Mucosa of descending colon (tissue), 3 donors: Measurements from ENCODE around the gene PYDC1. TPM values are rescaled to one million over a fixed set of nuclear protein-coding genes. Genes with fewer than 3 reads are reported as not detected.

ENCODE experiments used
- ATAC-seq: fragments of 200-7000 bp; cut with Tn5 transposase; one replicate; pipeline ENCODE4 v1.9.1; 2020; ENCODE audit warnings: mild to moderate bottlenecking, moderate library complexity
- DNase-seq, 3 donors: peaks; one replicate each; pipeline ENCODE4 v3.0.0-alpha.2; 2020
- H3K36me3 ChIP-seq: fragments of 200-600 bp; one replicate; pipeline ENCODE4 v1.8.0; 2021; ENCODE audit warnings: low read depth, mild to moderate bottlenecking
- H3K4me1 ChIP-seq: fragments of 200-600 bp; one replicate; pipeline ENCODE4 v1.8.0; 2021; ENCODE audit warnings: low read depth, mild to moderate bottlenecking
- H3K4me3 ChIP-seq: fragments of 200-600 bp; one replicate; pipeline ENCODE4 v1.8.0; 2021; ENCODE audit warnings: mild to moderate bottlenecking
- H3K9me3 ChIP-seq: fragments of 200-600 bp; one replicate; pipeline ENCODE4 v1.8.0; 2021; ENCODE audit warnings: mild to moderate bottlenecking
- intact Hi-C, 2 donors: fragments of 100-400 bp; cut with DNase I in 1 of 2; cut with micrococcal nuclease in 1 of 2; formaldehyde crosslinking; loops; one replicate each; pipeline versions ENCODE4 v1.11.0 to v1.11.1; 2022; cut with DNase I, micrococcal nuclease
- total RNA-seq, 3 donors: library from RNA; stranded (reverse); fragmentation: NEBNext Ultra II Directional in 2 of 3; extraction: Animal tissue kit (Norgen Biotek cat#: 25700) in 2 of 3; gene quantifications; one replicate each; pipeline versions ENCODE4 v1.2.1 to v1.2.4, GENCODE V29; 2021 to 2023
- TF ChIP-seq, protein P1 (sequence below): fragments of 200-600 bp; IDR thresholded peaks from one replicate; pipeline ENCODE4 v1.8.0; 2022; ENCODE audit warnings: antibody characterized with exemption, mild to moderate bottlenecking
- donor health status: DM: no; HTN: no; CAD: no; lungs with moderate emphysema.
- donor health status: DM: no; HTN: no; CAD: no.
- donor health status: DM: no; HTN: yes; CAD: no.

The PYDC1 gene
- total RNA-seq, 3 donors from 2014 or later: not detected

DNA sequence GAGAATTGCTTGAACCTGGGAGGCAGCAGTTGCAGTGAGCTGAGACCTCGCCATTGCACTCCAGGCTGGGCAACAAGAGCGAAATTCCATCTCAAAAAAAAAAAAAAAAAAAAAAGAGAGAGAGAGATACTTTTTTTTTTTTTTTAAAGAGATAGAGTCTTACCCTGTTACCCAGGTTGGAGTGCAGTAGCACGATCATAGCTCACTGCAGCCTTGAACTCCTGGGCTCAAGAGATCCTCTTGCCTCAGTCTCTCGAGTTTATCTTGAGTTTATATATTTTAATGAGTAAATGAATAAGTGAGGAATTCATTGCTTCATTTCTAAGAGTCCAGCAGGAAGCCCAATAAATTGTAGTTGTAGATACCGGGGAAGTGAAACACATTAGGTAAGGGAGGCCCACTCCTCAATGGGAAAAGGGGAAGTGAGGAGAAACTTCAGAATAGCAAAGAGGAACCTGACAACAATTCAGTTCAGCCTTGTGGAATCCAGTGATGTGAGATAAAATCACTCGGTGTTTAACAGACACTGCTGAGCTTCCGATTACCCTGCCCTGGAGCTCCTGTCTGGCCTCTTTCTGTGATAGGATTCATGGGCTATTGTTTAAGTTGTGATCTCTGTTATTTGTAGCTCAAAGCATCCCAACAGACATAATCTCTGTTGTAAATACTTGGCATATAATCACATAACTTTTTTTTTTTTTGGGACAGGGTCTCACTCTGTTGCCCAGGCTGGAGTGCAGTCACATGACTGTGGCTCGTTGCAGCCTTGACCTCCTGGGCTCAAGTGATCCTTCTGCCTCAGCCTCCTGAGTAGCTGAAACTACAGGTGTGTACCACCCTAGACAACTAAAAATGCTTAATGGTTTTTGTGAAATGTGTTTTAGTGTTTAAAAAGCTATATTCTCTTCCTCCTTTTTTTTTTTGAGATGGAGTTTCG lies 27.1 kb upstream of the PYDC1 start:
- TF ChIP-seq, protein P1, sequence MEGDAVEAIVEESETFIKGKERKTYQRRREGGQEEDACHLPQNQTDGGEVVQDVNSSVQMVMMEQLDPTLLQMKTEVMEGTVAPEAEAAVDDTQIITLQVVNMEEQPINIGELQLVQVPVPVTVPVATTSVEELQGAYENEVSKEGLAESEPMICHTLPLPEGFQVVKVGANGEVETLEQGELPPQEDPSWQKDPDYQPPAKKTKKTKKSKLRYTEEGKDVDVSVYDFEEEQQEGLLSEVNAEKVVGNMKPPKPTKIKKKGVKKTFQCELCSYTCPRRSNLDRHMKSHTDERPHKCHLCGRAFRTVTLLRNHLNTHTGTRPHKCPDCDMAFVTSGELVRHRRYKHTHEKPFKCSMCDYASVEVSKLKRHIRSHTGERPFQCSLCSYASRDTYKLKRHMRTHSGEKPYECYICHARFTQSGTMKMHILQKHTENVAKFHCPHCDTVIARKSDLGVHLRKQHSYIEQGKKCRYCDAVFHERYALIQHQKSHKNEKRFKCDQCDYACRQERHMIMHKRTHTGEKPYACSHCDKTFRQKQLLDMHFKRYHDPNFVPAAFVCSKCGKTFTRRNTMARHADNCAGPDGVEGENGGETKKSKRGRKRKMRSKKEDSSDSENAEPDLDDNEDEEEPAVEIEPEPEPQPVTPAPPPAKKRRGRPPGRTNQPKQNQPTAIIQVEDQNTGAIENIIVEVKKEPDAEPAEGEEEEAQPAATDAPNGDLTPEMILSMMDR: no peak
- Histone ChIP-seq H3K4me3 (no peak overlapping the region), H3K36me3 (no peaks in the 10 kb centered on the region), H3K9me3 (no peaks in the 10 kb centered on the region), H3K4me1 (no peaks in the 10 kb centered on the region)
- no peak for DNase-seq
- intact Hi-C loops: no loop called here
- peak; percentile 40 for ATAC-seq

DNA sequence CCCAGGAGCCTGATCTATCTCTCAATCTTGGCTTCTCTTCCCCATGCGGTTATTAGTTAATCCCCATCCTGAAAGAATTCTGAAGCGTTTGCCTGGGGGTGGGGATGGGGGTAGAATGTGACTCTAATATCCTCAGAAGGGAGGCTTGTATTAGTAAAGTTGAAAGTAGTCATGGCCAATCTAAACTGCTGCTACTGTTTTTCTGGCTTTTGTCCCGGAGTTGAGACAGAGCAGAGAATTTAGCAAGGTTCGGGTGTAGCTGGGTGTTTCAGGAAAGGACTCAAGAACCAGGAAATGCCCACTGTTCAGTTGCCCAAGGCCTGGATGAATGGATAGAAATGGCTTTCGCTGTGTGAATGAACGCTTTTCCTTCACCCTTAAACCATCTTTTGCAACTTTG lies 25.3 kb upstream of the PYDC1 start:
- TF ChIP-seq, protein P1: no peak
- Histone ChIP-seq H3K4me1 (no peaks in the 10 kb centered on the region), H3K4me3 (no peak overlapping the region), H3K9me3 (no peaks in the 10 kb centered on the region), H3K36me3 (no peaks in the 10 kb centered on the region)
- DNase-seq (no peak), ATAC-seq (no peak)
- intact Hi-C loops: no loop called here

DNA sequence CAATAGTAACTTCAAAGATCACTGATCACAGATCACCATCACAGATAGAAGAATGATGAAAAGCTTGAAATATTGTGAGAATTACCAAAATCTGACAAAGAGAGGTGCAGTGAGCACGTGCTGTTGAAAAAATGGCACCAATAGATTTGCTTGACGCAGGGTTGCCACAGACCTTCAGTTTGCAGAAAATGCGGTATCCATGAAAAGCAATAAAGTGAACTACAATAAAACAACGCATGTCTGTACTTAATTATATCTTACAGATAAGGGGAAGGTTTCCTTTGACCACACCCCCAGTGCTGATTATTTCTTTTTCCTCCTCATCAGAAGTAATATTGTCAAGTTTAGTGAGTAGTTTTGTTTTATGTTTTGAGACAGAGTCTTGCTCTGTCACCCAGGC lies 21.1 kb upstream of the PYDC1 start:
- Histone ChIP-seq H3K9me3 (no peaks in the 10 kb centered on the region), H3K4me3 (no peak overlapping the region), H3K4me1 (no peaks in the 10 kb centered on the region), H3K36me3 (no peaks in the 10 kb centered on the region)
- TF ChIP-seq, protein P1: no peak
- ATAC-seq (no peak), DNase-seq (no peak)
- intact Hi-C loops: no loop called here

DNA sequence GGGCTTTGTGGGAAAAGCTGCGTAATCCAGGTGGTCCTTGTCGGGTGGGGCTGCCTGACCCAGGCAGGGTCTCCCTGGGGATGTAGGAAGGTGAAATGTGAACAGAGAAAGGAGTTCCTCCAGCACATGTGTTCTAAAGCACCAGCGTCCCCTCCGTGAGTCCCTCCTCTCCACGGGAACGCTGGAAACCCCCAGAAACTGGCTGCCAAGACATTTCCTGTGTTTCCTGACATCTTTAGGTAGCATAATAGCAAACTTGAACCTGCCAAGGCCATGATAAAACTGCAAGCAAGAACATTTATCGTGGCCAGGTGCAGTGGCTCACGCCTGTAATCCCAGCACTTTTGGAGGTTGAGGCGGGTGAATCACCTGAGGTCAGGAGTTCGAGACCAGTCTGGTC lies 12.6 kb upstream of the PYDC1 start:
- Histone ChIP-seq H3K9me3 (no peaks in the 10 kb centered on the region), H3K4me3 (no peak overlapping the region), H3K4me1 (no peaks in the 10 kb centered on the region), H3K36me3 (no peaks in the 10 kb centered on the region)
- ATAC-seq: no peak
- intact Hi-C loops: no loop called here
- TF ChIP-seq, protein P1: no peak
- DNase-seq: no peak

DNA sequence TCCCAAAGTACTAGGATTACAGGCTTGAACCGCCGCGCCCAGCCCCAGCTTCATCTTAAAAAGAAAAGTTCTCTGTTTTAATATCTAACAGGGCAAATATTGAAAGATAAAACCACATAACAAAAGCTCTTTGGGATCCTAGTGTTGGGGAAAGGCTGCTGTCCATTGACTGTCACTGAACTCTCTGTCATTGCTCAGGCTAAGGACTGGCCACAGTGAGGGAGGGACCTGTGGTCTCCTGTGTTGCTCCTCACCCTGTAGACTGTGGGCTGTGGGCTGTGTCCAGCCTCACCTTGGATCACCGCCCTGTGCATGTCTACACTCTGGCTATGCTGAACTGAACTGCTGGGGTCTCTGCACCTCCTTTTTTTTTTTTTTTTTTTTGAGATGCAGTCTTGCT lies 11.3 kb upstream of the PYDC1 start:
- TF ChIP-seq, protein P1: no peak
- Histone ChIP-seq H3K4me3 (no peak overlapping the region), H3K4me1 (no peaks in the 10 kb centered on the region), H3K9me3 (no peaks in the 10 kb centered on the region), H3K36me3 (no peaks in the 10 kb centered on the region)
- DNase-seq (no peak), ATAC-seq (no peak)
- intact Hi-C loops: no loop called here
